GM18868 (cell line): ENCODE measurements around the gene PRKAR2B.

Experiments
- ATAC-seq: cut with Tn5 transposase; IDR thresholded peaks from one replicate; pipeline ENCODE4 v1.9.1; 2021; ENCODE audit warnings: mild to moderate bottlenecking, moderate library complexity; ENCODE audit not compliant: unreplicated experiment

The PRKAR2B gene

DNA sequence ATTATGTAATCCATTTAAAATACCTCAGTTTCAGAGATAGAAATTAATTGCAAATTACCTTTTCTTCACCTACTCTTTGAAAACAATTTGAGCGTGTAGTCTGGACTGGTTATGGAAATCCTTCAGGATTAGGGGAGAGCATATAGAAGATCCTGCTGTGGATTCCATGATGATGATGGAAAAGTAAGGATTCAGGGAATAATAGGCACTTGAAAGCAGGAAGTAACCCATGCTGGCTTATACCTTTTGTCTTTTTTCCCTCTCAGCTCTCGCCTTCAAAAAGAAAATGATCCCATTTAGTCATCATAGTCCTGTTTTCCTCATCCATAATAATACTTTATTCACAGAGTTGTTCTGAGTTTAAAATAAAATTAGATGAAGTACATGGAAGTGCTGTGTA is 128.7 kb downstream of the PRKAR2B start:
- no peak for ATAC-seq

DNA sequence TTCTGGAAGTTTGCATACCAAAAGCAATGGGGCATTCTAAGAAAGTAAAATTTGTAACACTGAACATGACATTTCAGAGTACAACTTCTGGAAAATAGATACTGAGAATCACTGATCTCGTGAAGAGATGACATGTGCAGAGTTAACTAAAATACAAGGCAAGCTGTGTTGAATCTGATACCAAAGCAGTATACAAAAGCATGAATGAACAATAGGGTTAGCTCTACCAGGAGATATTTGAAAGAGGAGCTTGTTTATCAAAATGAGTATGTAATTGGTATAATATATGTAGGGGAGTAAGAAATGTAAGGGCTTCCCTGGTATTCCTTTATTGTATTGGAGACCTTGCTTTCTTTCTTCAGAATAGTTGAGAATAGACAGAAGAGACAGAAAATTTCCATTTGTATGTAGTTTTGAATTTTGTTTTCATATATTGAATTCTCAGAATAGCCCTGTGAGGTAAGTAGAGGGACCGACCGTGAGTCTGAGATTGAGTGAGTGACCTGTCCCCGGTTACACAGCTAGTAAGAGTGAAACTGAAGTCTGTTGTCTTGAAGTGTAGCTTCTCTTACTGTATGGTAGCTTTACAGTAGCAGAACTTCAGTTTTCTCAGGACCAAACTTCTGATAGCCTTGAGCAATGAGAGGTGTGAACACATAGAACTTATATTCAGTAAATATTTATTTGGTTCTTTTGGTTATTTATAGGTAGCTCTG is 129.3 kb downstream of the PRKAR2B start:
- ATAC-seq = peak; percentile 60

DNA sequence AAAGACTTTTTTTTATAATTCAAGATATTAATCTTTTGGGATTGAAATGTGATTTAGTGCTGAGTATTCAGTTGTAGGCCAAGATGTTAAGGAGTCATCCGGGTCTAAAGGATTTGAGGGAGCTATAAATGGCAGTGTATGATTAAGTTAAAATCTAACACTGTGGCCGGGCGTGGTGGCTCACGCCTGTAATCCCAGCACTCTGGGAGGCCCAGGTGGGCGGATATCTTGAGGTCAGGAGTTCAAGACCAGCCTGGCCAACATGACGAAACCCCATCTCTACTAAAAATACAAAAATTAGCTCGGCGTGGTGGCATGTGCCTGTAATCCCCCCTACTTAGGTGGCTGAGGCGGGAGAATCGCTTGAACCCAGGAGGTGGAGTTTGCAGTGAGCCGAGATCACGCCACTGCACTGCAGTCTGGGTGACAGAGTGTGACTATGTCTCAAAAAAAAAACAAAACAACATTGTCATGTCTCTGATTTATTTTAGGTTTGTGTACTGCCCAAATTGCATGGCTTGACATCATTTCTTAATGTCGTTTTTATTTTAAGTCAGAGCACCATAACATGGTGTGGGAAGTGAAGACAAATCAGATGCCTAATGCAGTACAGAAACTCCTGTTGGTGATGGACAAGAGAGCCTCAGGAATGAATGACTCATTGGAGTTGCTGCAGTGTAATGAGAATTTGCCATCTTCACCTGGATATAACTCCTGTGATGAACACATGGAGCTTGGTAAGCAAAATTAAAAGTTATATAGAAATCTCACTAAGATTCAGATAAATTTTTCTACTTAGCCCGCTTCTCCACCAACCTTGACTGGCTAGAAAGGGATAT is 135.0 kb downstream of the PRKAR2B start:
- ATAC-seq = no peak

DNA sequence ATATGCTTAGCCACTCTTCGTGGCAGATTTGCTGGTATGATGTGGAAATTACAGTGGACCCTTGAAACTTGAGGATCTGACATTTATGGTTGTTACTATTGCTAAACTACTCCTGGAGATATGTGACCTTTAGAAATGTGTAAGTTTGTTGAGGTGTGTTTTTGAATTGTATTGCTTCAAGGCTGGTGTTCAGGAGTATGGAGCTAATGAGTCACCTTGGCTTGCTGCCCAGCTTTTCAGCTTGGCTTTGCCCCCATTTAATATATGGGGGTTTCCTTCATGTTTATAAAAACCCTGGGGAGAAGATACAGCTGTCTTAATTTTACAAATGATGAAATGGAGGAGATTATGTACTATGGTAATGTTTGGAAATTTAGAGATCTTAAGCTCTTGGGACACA is 135.9 kb downstream of the PRKAR2B start:
- ATAC-seq = peak; percentile 64

DNA sequence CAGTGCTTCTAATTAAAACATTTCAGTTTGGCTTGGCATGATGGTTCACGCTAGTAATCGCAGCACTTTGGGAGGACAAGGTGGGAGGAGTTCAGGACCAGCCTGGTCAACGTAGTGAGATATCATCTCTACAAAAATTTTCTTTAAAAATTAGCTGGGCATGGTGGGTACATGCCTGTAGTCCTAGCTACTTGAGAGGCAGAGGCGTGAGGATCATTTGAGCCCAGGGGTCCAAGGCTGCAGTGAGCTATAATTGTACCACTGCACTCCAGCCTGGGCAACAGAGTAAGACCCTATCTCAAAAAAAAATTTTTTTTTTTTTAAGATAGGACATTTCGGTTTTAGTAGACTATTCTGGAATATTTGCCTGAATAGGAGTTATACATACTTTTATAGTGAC is 136.7 kb downstream of the PRKAR2B start:
- no peak for ATAC-seq

DNA sequence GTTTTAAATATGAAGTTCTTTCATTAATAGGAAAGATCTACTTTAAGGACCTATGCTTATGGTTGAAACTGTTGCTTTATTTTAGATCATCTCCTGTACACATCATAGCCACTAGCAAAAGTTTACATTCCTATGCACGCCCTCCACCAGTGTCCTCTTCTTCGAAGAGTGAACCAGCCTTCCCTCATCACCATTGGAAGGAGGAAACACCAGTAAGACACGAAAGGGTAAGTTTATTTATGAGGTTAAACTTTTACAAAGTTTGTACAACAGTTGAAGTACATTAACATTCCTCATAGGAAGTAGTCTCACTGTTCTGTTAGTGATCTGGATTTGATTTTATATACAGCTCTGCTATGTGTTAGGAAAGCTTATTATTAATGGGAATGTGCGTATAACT is 141.2 kb downstream of the PRKAR2B start:
- ATAC-seq = no peak

DNA sequence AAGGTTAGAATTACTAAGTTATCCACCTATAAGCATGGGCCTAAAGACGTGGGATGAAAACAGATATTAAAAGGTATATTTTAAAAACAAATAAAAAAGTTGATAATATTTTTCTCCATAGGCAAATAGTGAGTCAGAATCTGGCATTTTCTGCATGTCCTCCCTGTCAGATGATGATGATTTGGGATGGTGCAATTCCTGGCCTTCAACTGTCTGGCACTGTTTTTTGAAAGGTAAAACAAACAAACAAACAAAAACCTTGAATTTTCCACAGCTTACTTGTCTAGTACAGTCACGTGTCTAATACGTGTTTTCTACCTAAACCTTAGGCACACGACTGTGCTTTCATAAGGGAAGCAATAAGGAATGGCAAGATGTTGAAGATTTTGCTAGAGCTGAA is 141.7 kb downstream of the PRKAR2B start:
- no peak for ATAC-seq

DNA sequence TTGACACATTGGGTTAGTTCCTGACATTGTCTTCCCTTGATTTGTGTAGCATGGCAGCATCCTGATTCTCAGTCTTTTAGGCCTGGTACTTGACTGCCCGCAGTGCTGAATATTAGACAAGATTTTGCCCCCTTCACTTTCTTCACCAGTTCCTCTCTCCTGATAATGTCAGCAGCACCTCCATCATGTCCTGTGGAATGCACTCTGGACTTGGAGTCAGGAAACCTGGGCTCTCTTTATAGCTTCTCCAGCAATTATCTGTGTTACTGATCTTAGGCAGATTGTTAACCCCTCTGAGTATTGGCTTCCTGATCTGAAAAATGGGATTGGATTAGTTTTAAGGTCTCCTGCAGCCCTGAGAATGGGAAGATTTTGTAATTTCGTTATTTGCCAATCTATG is 143.3 kb downstream of the PRKAR2B start:
- no peak for ATAC-seq

DNA sequence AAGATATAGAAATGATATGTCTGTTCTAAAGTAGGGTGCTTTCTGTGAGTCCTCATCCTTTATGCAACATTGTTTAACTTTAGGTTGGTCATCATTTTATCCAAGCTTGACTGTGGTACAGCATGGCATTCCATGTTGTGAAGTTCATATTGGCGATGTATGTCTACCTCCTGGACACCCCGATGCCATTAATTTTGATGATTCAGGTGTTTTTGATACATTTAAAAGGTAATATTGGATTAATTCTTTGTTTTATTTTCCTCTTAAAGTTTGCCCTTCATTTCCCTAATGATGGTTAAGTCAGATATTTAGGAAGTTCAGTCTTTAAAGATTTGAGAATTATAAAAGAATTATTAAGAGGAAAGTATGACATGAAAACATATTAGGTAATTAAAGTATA is 145.6 kb downstream of the PRKAR2B start:
- no peak for ATAC-seq

DNA sequence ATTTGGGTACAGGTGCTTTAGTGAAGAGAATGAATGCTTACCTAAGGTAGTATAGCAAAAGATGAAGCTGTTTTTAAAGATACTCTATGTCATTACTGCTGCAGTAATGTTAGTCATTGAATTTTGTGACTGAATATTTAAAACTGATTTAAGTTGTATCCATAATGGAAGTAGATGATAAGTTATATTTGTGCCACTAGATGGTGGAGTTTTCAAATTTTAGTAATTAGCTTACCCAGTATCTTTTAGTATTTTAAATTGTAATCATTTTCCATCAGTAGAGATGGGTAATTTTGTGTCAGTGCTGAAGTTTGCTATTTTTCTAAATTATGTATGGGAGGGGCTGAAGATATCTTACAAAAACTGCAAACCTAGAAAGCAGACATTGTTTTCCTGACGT is 149.5 kb downstream of the PRKAR2B start:
- no peak for ATAC-seq

DNA sequence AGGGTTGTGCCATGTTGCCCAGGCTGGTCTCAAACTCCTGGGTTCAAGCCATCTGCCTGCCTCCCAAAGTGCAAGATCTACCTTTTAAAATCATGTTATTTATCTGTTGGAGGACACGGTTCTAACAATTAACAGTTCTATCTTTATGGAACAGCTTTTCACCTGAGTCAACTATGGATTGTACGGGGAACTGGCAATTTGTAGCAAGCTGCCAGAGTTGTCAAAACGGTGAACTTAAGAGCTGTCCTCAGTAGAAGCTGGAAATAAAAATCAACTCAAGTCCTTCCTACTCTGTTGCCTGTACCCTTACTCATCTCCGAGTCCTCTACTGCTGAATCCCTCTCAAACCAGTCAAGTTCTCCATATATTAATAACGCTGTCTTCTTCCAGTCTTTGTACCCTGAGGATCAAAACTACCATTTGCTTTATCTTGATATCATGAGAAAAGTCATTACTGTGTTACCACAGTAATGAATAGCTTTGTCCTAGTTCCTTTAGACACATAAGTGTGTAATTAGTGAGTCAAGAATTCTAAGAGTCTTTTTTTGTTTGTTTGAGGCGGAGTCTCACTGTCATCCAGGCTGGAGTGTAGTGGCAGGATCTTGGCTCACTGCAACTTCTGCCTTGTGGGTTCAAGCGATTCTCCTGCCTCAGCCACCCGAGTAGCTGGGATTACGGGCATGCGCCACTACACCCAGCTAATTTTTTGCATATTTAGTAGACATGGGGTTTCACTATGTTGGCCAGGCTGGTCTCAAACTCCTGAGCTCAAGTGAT is 152.5 kb downstream of the PRKAR2B start:
- ATAC-seq = no peak

DNA sequence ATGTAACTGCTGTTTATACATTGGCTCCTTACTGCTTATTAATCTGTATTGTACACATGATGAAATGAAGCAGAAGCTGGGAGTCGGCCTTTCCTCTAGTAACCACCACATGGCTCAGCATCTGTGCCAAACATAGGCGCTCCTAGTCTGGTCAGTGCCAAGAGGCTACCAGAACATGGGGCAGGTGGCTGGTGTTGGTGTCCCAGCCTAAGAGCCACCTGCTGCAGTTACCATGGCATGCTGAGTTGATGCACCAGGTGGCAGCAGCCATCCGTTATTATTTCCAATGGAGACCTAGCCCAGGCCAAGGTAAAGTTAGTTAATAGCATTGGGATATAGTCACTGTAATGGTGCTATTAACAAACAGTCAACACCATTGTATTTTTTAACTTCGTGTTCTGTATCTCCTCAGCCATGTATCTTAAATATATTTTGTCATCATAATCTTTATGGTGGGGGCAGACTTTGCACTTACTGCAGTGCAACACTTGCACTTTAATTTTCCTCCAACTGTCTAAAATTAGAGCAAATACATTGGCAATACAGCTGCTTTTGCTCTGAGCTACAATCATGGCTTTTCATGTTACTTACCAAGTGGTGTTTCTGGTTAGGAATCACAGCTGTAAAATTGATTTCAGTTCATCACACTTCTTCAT is 157.4 kb downstream of the PRKAR2B start:
- no peak for ATAC-seq

DNA sequence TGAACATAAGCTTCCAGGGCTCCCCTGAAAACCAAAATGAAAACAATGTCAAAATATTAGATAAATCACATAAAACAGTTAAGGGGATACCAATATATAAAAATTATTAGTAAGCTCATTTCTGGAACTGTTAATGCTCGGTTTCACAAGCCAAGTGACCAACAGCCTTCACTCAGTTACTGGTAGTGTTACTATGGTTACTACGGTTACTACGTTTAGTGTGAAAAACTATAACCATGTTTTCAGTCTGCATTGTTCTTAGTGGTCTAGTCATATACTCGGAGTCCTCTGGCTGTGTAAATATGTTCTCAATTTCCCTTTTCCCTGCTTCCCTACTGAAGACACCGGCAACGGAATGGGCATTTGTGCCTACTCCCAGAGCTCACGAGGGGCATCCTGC is 159.1 kb downstream of the PRKAR2B start:
- no peak for ATAC-seq

DNA sequence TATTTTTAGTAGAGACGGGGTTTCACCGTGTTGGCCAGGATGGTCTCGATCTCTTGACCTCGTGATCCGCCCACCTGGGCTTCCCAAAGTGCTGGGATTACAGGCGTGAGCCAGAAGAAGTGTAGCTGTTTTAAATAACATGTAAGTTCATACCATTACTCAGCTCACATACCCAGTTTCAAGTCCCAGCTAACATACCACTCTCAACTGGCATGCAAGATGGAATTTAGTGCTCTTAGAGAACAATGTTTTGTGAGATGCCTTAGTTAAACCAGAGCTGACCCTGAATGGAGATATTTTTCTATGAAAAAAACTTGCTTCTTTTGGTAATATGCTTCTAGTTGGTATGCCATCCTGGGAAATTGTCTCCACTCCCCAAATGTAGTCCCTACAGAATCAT is 161.6 kb downstream of the PRKAR2B start:
- no peak for ATAC-seq

DNA sequence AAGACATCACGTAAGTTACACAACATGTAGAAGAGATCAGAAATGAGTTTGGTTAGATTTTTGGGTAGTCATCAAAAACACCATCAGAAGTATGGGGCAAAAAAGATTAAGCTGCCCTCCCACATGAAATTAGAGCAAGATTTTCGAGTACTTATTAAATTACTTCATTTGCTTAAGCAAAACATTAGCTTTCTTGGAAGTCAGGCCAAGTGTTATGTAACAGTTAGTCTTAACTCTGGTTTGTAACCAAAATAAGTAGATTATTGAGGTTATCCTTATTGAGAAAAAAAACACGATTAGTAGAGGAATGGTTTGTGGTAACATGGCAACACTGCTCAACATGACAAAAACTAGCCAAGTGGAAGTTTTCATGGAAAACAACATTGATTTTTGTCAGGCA is 162.2 kb downstream of the PRKAR2B start:
- ATAC-seq = no peak

DNA sequence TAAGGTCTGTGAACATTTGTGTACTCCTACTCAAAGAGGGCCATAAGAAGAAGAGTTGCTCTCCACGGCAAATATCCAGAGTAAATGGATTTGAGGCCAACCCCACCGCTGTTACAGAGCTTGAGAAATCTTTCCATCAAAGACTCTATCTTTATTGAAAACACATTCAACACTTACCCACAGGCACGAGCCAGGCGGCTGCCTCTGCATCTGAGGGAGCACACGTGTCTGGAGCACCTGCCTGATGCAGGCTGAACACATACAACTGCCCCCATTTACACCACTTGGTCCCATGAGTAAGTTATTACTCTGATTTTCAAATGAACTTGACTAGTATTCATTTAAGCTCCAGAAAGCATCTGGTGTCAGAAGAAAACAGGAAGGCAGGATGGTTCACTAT is 163.0 kb downstream of the PRKAR2B start:
- no peak for ATAC-seq

DNA sequence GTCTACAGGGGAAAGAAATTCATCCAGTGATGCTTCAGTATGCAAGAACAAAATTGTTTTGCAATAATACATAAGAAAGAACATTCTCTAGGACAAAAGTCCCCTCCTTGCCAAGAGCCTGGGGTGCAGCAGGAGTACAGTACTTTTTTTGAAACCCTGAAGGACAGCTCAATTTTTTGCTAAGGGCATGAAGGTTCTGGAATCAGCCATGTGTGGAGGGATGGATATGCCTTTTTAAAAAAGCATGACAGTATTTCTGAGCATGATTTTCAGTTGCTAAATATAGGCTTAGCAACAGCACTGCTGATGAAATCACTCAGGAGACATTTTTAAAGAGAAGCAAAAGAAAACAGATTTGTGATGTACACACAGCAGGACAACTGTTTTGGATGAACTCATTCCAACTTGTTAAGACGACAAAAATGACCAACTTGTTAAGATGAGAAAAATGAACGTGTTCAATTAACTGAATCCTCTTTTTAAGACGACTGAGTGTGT is 163.6 kb downstream of the PRKAR2B start:
- no peak for ATAC-seq

DNA sequence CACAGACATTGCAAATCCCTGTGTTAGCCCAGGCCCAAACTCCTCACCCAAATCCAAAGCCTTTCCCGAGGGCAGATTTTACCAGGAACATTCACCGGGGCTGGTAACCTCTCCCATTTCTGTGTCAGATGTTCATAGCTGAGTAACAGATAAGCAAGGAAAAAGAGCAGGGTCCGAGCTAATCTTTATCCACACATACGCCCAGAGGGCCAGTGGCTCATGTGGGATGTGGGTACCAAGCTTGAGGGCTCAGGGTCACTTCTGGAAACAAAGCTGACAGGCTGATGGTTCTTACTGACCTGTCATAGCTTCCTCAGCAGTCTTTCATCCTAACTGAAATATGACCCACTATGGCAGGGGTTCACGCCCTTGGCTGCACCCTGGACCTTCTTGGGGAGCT is 164.1 kb downstream of the PRKAR2B start:
- ATAC-seq = no peak

DNA sequence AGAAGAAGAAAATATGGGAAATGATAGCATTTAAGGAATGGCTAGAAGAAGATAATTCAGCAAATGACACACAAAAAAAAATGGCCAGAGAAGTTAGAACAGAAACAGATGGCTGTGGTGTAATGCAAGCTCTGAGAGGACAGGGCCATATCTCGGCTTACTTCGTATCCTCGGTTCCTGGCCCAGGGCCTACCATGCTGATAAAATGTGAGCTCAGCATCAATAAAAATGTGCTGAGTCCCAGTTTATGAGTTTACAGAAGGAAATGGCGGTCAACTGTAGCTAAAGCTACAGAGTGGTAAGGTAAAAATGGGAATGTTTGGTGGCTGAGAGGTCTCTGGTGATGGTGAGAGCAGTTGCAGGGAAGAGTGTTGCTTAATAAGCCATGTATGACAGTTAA is 165.1 kb downstream of the PRKAR2B start:
- ATAC-seq = no peak

DNA sequence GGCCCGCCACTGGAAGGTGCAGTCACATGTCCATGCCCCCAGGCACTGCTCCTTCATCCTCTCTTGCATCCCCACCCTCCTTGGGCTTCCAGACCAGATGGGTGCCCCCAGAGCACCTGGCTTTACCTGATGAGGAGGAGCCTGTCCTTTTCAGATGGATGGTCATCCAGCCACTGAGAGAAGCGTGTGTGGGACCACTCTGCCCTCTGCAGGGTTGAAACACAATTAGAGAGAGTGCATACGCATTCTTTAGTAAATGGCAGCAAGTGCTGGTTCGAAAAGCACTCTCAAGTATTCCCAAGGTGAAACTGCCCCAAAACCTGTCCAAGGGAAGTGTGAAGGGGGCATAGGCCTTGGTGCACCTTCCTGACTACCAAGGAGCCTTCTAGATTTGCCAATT is 165.9 kb downstream of the PRKAR2B start:
- no peak for ATAC-seq
